C4-2B (cell line): ENCODE measurements around the gene TMEM87B.

Experiments
- ZFX ChIP-seq: fragments of 450-650 bp; IDR thresholded peaks from 2 replicates; pipeline ENCODE4 v1.6.1; 2017
- TF ChIP-seq, protein P1 (sequence below): fragments of 450-650 bp; conservative IDR thresholded peaks from 2 replicates; pipeline ENCODE4 v1.5.1; 2017; ENCODE audit warnings: mild to moderate bottlenecking

DNA sequence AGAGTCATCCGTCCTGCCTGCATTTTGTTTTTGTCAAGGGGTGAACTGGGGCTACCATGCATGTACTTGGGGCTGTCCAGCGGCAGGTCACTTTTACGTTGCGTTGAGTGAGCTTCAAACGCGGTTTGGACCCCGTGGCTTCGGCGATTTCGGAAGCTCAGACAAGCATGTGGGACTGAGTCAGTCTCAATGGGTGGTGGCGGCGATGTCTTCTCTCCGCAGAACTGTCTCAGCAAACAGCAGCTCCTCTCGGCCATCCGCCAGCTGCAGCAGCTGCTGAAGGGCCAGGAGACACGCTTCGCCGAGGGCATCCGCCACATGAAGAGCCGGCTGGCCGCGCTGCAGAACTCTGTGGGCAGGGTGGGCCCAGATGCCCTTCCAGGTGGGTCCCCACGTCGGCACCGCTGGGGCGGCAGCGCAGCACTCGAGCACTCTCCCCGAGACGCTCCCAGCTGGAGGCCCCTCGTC is 104.4 kb downstream of the TMEM87B start:
- TF ChIP-seq, protein P1, sequence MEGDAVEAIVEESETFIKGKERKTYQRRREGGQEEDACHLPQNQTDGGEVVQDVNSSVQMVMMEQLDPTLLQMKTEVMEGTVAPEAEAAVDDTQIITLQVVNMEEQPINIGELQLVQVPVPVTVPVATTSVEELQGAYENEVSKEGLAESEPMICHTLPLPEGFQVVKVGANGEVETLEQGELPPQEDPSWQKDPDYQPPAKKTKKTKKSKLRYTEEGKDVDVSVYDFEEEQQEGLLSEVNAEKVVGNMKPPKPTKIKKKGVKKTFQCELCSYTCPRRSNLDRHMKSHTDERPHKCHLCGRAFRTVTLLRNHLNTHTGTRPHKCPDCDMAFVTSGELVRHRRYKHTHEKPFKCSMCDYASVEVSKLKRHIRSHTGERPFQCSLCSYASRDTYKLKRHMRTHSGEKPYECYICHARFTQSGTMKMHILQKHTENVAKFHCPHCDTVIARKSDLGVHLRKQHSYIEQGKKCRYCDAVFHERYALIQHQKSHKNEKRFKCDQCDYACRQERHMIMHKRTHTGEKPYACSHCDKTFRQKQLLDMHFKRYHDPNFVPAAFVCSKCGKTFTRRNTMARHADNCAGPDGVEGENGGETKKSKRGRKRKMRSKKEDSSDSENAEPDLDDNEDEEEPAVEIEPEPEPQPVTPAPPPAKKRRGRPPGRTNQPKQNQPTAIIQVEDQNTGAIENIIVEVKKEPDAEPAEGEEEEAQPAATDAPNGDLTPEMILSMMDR: no peak
- no peak for TF ChIP-seq ZFX
